GM12878 (cell line): ENCODE measurements around the gene SNTN. TPM values are rescaled to one million over a fixed set of nuclear protein-coding genes. Genes with fewer than 3 reads are reported as not detected.

Source experiments
- ATAC-seq: fragments of 200-7000 bp; cut with Tn5 transposase; 3 replicates; pipeline ENCODE4 v1.9.1; 2020; ENCODE audit warnings: mild to moderate bottlenecking, moderate library complexity
- BruUV-seq: library from RNA; stranded (reverse); fragments of 400-500 nt; replicated peaks from 2 replicates; lab custom pipeline; 2021; lab: Mats Ljungman, UMichigan
- CTCF ChIA-PET: fragments of 300-600 bp; sonication (Branson Sonifier 250); formaldehyde crosslinking; extraction: SDS; loops from one replicate; lab custom pipeline; 2021; ENCODE audit warnings: inconsistent platforms; lab: Yijun Ruan, JAX
- POLR2A ChIA-PET: fragments of 350-600 bp; formaldehyde crosslinking; extraction: SDS; loops from one replicate; lab custom pipeline; 2021; ENCODE audit warnings: inconsistent platforms; lab: Charles Lee
- RAD21 ChIA-PET: fragments of 300-600 bp; sonication (Branson Sonifier 250); formaldehyde crosslinking; loops from one replicate; lab custom pipeline; 2023; ENCODE audit warnings: antibody characterized with exemption; ENCODE audit not compliant: unreplicated experiment; lab: Charles Lee
- SMC1A ChIA-PET: fragments of 300-600 bp; sonication (Branson Sonifier 250); formaldehyde crosslinking; loops from one replicate; lab custom pipeline; 2023; ENCODE audit not compliant: unreplicated experiment, uncharacterized antibody; lab: Charles Lee
- DNase-seq: peaks from one replicate; pipeline ENCODE4 v3.0.0-alpha.2; 2011; ENCODE audit warnings: low read depth, low spot score
- FAIRE-seq: peaks from 3 replicates; lab custom pipeline; 2011; peaks lifted over from hg19 to GRCh38; lab: Jason Lieb, UNC
- H2AFZ ChIP-seq: 2 replicates; pipeline ENCODE4 v1.6.0; 2011; ENCODE audit warnings: low read depth, low read length, control low read depth; ENCODE audit not compliant: control insufficient read depth
- H3K27ac ChIP-seq: 2 replicates; pipeline ENCODE4 v1.5.1; 2011; ENCODE audit warnings: control low read depth; ENCODE audit not compliant: control insufficient read depth, insufficient read depth
- H3K27me3 ChIP-seq, 2 experiments: replicated peaks in 1 of 2; 2 replicates each; pipeline versions ENCODE4 v1.6.0 to v1.6.1; 2011; ENCODE audit warnings: low read length in 1 of 2; ENCODE audit not compliant: control insufficient read depth in 2 of 2, insufficient read depth in 2 of 2
- H3K36me3 ChIP-seq, 2 experiments: 2 replicates each; pipeline ENCODE4 v1.5.1; 2011; ENCODE audit warnings: low read length in 1 of 2; ENCODE audit not compliant: control insufficient read depth in 2 of 2, insufficient read depth in 2 of 2
- H3K4me1 ChIP-seq: 2 replicates; pipeline ENCODE4 v1.6.1; 2011; ENCODE audit warnings: mild to moderate bottlenecking, low read length, moderate library complexity, mixed read lengths; ENCODE audit not compliant: control insufficient read depth, insufficient read depth
- H3K4me2 ChIP-seq: 2 replicates; pipeline ENCODE4 v1.6.0; 2011; ENCODE audit warnings: control low read depth; ENCODE audit not compliant: control insufficient read depth, insufficient read depth
- H3K4me3 ChIP-seq: fragments of 200-600 bp; sonication (generic); 2 replicates; pipeline ENCODE4 v1.5.1; 2016
- H3K79me2 ChIP-seq: 2 replicates; pipeline ENCODE4 v1.6.0; 2011; ENCODE audit warnings: low read length; ENCODE audit not compliant: control insufficient read depth, insufficient read depth
- H3K9ac ChIP-seq: 2 replicates; pipeline ENCODE4 v1.8.0; 2011; ENCODE audit warnings: low read length, control low read depth, mixed read lengths; ENCODE audit not compliant: control insufficient read depth, insufficient read depth
- H3K9me3 ChIP-seq: replicated peaks from 3 replicates; pipeline ENCODE4 v1.5.1; 2011; ENCODE audit warnings: mild to moderate bottlenecking, low read length; ENCODE audit not compliant: control insufficient read depth, insufficient read depth
- H4K20me1 ChIP-seq: 2 replicates; pipeline ENCODE4 v1.6.0; 2011; ENCODE audit not compliant: control insufficient read depth, insufficient read depth
- CBX3 ChIP-seq: fragments of 200-600 bp; sonication (generic); IDR thresholded peaks from 2 replicates; pipeline ENCODE4 v1.6.1; 2016; ENCODE audit warnings: low read depth, borderline replicate concordance
- CHD1 ChIP-seq: IDR thresholded peaks from 2 replicates; pipeline ENCODE4 v1.6.1; 2012; ENCODE audit warnings: low read depth, low read length, improper control_type of control experiment
- EGR1 ChIP-seq, 2 experiments: IDR thresholded peaks; 1 replicate in 1 of 2; 2 replicates in 1 of 2; pipeline ENCODE4 v1.6.1; 2011 to 2012; ENCODE audit warnings: low read depth in 2 of 2, low read length in 2 of 2, borderline replicate concordance in 1 of 2, mild to moderate bottlenecking in 1 of 2, moderate library complexity in 1 of 2
- STAT3 ChIP-seq: IDR thresholded peaks from 2 replicates; pipeline ENCODE4 v1.6.1; 2011; ENCODE audit warnings: low read depth, low read length, improper control_type of control experiment
- TCF7 ChIP-seq: IDR thresholded peaks from 2 replicates; pipeline ENCODE4 v1.6.1; 2014; ENCODE audit warnings: antibody characterized with exemption, borderline replicate concordance
- WGBS: methylation state at CpG from one replicate; pipeline ENCODE4 v1.1.6; 2016; ENCODE audit warnings: low lambda C conversion rate; ENCODE audit not compliant: insufficient replicate concordance, insufficient coverage; ENCODE audit errors: missing lambda C conversion rate; 5-methylcytosine and 5-hydroxymethylcytosine counted together
- in situ Hi-C: fragments of 300-500 bp; cut with MboI; formaldehyde crosslinking; loops from 9 replicates; pipeline ENCODE4 v1.14.3; 2018; ENCODE audit warnings: mixed read lengths
- intact Hi-C: fragments of 100-400 bp; cut with micrococcal nuclease; formaldehyde crosslinking; loops from one replicate; pipeline ENCODE4 v1.14.2; 2022; ENCODE audit not compliant: unreplicated experiment
- polyA plus RNA-seq, 11 experiments: library from polyadenylated mRNA; depleted of rRNA in 4 of 11; unstranded in 6 of 11; stranded (reverse) in 5 of 11; fragments of >200 nt; fragmentation: Nextera tagmentation in 4 of 11; fragmentation: Illumina TruSeq in 1 of 11; extraction: Ambion mirVana in 4 of 11; extraction: Trizol in 1 of 11; gene quantifications; 1 replicate in 1 of 11; 2 replicates in 10 of 11; pipeline versions ENCODE4 v1.2.1 to v1.2.3, GENCODE V29; 2011 to 2016; ENCODE audit warnings: inconsistent platforms in 2 of 11, missing spikeins in 2 of 11, low read depth in 1 of 11
- total RNA-seq, 4 experiments: library from RNA; depleted of rRNA in 3 of 4; stranded (reverse); fragments of >200 nt in 3 of 4; fragmentation: Illumina TruSeq in 1 of 4; extraction: Trizol in 1 of 4; gene quantifications; 2 replicates each; pipeline versions ENCODE4 v1.2.1 to v1.2.3, GENCODE V29; 2013 to 2021
- TF ChIP-seq, protein P1 (sequence below): fragments of 450-650 bp; IDR thresholded peaks from 2 replicates; pipeline ENCODE4 v1.6.1; 2017; ENCODE audit warnings: antibody characterized with exemption, mild to moderate bottlenecking, moderate library complexity
- TF ChIP-seq, protein P2 (sequence below): fragments of 450-650 bp; conservative IDR thresholded peaks from 2 replicates; pipeline ENCODE4 v1.6.1; 2017; ENCODE audit warnings: mild to moderate bottlenecking, moderate library complexity

Gene SNTN
- total and polyA plus RNA-seq, 10 of the 15 experiments (the other 5 are each of a cell fraction or from before 2014, with no cell fraction given): not detected

DNA sequence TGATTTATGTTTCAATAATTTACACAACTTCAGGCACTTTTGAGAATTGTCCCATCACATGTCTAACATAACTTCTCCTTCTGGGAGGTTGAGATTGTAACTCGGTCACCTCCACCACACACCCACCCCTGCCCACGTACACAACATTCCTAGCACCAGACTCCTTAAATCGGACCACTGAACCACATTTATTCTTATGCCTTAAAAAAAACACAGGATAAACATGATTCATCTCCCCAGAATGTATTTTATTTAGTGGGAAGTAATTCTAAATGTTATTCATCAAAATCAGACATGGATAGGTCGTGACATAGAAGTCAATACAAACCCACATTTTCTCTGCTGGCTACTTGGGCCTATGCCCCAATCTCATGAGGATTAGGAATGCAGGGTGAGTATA is 3.0 kb downstream of the SNTN start (continued):
- TF ChIP-seq, protein P1, sequence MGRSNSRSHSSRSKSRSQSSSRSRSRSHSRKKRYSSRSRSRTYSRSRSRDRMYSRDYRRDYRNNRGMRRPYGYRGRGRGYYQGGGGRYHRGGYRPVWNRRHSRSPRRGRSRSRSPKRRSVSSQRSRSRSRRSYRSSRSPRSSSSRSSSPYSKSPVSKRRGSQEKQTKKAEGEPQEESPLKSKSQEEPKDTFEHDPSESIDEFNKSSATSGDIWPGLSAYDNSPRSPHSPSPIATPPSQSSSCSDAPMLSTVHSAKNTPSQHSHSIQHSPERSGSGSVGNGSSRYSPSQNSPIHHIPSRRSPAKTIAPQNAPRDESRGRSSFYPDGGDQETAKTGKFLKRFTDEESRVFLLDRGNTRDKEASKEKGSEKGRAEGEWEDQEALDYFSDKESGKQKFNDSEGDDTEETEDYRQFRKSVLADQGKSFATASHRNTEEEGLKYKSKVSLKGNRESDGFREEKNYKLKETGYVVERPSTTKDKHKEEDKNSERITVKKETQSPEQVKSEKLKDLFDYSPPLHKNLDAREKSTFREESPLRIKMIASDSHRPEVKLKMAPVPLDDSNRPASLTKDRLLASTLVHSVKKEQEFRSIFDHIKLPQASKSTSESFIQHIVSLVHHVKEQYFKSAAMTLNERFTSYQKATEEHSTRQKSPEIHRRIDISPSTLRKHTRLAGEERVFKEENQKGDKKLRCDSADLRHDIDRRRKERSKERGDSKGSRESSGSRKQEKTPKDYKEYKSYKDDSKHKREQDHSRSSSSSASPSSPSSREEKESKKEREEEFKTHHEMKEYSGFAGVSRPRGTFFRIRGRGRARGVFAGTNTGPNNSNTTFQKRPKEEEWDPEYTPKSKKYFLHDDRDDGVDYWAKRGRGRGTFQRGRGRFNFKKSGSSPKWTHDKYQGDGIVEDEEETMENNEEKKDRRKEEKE: no peak

GRCh38 chr3:63656786-63657185 is 4.3 kb downstream of the SNTN start:
- no peak overlapping the region for H2AFZ ChIP-seq
- DNase-seq (no peak), ATAC-seq (no peak), FAIRE-seq (no peak)
- no peaks in the 10 kb centered on the region for H3K79me2 ChIP-seq
- CTCF ChIA-PET: no interaction called here
- no peak overlapping the region for H3K27ac ChIP-seq
- BruUV-seq: no TSS peak
- no peaks in the 10 kb centered on the region for H3K9me3 ChIP-seq
- H3K36me3 ChIP-seq: no peaks in the 10 kb centered on the region
- WGBS: 37% methylated on average over 6 of the region's 6 CpGs
- H3K4me3 ChIP-seq: no peak overlapping the region
- H4K20me1 ChIP-seq: no peaks in the 10 kb centered on the region
- in situ Hi-C loops (no loop called here), intact Hi-C loops (no loop called here)
- RAD21 ChIA-PET: no interaction called here
- POLR2A ChIA-PET: no interaction called here
- H3K4me1 ChIP-seq: no peaks in the 10 kb centered on the region
- H3K9ac ChIP-seq: no peak overlapping the region
- no peak overlapping the region for H3K4me2 ChIP-seq
- SMC1A ChIA-PET: no interaction called here
- no peaks in the 10 kb centered on the region for H3K27me3 ChIP-seq
- no peak for TF ChIP-seq CHD1
- no peak for TF ChIP-seq EGR1 (IDR thresholded peaks at IDR 0.05; ENCODE audit: borderline replicate concordance in 1 of 2, low read depth in 2 of 2, low read length in 2 of 2)
- no peak for TF ChIP-seq STAT3
- TF ChIP-seq CBX3: no peak
- TF ChIP-seq TCF7: no peak
- TF ChIP-seq, protein P2, sequence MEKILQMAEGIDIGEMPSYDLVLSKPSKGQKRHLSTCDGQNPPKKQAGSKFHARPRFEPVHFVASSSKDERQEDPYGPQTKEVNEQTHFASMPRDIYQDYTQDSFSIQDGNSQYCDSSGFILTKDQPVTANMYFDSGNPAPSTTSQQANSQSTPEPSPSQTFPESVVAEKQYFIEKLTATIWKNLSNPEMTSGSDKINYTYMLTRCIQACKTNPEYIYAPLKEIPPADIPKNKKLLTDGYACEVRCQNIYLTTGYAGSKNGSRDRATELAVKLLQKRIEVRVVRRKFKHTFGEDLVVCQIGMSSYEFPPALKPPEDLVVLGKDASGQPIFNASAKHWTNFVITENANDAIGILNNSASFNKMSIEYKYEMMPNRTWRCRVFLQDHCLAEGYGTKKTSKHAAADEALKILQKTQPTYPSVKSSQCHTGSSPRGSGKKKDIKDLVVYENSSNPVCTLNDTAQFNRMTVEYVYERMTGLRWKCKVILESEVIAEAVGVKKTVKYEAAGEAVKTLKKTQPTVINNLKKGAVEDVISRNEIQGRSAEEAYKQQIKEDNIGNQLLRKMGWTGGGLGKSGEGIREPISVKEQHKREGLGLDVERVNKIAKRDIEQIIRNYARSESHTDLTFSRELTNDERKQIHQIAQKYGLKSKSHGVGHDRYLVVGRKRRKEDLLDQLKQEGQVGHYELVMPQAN: no peak
